HG03520 (cell line): ENCODE results near the gene BAHCC1.

ENCODE experiments used
- ATAC-seq: cut with Tn5 transposase; IDR thresholded peaks from one replicate; pipeline ENCODE4 v1.9.1; 2021; ENCODE audit warnings: mild to moderate bottlenecking, moderate library complexity; ENCODE audit not compliant: unreplicated experiment

The BAHCC1 gene

DNA sequence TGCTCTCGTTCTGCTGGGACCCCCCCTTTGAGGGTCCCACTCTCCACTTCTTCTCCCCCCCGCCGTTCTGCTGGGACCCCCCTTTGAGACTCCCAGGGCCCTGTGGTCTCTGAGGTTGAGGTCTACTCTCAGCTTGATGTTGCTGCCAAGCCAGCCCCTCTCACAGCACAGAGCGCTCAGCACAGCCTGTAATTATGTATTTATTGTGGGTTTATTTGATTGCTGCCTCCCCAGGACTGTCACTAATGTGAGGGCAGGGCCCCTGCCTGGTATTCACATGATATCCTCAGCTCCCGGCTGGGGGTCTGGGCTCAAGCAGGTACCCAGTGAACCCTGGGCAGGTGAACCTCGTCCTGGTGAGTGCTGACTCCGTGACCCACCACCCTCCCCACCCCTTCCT lies 81.9 kb downstream of the BAHCC1 start:
- no peak for ATAC-seq

DNA sequence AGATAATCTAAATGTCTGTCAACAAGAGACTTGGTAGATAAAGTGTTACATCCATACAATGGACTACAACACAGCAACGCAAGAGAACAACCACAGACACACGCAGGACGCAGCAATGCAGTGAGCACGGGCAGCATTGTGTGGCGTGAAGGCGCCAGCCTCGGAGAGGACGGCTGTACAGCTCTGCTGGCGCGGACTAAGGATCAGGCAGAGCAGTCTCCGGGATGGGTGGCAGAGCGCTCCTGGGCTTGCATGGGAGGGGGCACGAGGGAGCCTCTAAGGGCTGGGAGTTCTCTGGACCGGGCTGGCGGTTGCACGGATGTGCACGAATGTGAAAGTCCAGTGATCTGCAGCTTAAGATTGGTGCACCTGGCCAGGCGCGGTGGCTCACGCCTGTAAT lies 82.9 kb downstream of the BAHCC1 start:
- no peak for ATAC-seq

DNA sequence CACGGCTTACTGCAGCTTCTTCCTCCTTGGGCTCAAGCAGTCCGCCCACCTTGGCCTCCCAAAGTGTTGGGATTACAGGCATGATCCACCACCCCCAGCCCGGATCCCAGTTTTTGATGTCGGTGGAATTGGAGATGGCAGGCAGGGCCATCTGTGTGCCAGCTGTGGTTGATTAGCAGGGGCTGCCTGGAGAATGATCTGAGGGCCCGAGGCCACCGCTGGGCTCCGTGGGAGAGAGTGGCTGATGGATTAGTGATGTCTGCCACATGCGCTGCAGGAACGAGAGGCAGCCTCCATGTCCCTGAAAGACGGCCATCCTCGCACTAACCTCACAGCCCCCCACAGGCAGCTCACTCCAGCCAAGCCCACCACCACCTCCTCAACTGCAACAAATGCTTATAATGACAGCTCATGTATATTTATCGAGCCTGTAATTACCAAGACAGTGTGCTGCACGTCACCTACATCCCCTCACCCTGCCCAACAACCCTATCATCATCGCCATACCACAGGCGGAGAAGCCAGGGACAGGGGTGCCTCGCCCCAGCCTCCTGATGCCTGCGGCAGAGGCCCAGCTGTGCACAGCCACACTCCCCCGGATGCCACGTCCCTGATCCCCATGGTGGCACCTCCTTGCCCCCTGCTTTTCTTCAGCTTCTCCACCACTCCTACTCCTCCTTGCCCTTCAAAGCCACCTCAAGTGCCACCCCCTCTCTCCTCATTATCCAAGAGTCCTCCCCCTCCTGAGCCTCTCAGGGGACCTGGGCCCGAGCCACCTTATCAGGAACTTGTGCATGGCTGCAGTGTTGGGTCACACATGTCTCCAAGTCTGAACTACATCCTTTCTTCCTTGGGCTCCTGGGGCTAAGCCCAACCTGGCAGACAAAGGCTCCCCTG lies 84.2 kb downstream of the BAHCC1 start:
- ATAC-seq: no peak

DNA sequence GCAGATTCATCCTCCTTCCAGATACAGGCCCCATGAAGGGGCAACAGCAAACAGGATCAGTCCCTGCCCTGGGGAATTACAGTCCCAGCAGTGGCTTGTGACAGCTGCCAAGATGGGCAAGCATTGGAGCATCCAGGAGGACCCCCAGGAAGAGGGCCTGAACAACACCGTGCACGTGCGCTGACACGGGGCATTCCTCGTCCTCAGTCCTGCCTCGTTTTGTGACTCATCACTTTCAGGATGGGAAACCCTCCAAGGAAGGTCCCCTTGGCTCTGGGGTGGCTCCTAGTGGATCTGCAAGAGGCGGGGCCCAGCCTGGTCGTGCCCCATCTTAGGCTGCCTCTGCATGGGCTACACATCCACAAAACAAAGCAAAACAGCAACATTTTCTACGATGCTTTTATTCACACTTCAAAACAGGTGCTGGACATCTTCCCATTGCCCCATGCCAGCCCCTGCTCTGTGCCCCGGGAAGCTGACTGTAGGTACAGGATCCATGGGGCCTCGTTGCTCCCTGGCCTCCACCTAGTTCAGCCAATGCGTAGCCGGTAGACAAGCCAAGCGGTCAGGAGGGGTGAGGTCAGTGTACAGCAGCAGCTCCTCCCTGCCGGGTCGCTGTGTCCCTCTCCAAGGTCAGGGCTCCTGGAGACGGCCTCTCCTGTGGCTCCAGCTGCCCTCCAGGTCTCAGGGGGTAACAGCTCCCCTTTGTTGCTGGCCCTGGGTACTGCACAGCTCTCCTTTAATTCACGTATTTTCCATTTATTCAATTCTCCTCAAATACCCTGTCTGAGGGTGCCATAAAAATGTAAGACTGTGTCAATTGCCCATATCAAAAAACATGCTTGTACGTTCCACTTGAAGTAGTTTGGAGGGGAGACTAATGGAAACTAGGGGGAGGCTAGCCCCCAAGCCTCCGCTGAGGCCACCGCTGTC lies 85.1 kb downstream of the BAHCC1 start:
- no peak for ATAC-seq

DNA sequence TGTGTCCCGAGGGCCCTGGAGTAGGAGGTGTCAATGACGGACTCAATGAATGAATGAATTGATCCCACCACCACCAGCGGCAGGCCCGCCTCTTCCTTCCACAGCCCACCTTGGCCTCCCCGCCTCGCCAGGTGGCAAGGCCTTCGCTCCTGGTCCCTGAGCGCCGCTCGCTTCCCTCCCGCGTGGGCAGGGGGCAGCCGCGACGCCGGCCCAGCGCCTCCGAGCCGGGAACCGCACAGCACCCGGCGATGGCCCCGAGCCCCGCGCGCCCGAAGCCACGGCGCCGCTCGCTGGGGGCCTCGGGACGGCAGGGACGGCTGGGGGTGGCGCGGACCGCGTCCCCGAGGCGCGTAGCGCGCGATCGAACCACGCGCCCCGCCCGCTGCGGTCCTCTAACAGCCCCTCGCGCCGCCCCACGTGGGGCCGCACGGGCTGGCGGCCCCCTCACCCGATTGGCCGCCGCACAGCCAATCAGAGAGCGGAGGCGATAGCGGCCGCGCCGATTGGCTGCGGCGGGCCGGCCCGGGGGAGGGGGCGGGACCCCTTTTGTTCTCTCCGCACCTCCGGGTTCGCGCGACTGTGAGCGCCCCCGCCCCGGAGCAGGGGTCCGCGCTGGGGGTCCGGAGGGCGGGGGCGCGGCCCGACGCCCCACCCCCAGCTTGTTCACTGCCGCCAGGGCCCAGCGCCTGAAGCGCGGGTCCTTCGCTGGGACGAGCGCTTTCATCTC lies 86.0 kb downstream of the BAHCC1 start:
- no peak for ATAC-seq

DNA sequence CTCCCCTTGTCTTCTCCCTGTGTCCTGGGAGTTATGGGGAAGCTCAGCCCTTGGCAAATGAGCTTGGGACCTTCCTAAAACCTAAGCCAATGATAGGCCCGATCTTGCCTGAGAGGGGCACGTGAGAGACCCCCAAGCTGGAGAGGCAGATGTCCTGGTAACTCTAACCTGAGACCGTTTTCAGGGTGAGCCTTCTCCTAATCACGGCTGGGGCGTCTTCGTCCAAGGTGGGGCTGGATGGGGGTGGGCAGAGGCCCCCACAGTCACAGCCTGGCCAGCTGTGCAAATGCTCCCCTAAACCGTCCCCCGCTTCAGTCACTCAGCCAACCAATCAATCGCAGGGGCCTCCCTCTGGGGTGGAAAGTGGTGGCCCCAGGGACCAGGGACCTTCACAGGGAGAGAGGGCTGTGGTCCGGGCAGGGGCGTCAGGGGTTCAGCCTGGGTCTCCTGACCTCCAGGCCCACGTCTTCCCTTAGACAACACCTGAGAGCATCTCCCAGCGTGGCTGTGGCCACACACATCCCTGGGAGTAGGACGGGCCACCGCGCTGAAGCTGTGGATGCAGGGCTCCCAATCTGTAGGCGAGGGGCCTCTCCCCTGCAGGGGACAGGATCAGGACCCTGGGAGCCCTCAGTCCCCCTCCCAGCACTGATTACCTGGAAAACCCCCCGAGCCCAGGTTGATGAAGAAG lies 86.7 kb downstream of the BAHCC1 start:
- no peak for ATAC-seq

DNA sequence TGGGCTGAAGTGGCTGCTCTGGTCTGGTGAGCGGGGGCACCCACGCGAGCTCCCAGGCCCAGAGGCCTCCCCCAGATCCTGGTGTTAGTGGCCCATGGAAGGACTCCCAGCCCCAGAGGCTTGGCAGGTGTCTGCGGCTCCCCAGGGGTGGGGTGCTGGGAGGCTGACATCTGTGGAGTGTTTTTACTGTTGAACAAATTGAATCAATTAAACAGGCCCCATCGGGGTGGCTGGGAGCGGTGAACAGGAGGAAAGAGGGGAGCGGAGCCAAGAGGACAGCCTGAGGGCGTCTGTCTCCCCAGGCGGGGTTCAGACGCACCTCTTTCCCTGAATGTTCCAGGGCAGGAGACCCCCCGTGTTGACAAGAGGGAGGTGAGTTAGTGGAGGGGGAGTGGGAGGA lies 87.4 kb downstream of the BAHCC1 start:
- ATAC-seq: no peak

DNA sequence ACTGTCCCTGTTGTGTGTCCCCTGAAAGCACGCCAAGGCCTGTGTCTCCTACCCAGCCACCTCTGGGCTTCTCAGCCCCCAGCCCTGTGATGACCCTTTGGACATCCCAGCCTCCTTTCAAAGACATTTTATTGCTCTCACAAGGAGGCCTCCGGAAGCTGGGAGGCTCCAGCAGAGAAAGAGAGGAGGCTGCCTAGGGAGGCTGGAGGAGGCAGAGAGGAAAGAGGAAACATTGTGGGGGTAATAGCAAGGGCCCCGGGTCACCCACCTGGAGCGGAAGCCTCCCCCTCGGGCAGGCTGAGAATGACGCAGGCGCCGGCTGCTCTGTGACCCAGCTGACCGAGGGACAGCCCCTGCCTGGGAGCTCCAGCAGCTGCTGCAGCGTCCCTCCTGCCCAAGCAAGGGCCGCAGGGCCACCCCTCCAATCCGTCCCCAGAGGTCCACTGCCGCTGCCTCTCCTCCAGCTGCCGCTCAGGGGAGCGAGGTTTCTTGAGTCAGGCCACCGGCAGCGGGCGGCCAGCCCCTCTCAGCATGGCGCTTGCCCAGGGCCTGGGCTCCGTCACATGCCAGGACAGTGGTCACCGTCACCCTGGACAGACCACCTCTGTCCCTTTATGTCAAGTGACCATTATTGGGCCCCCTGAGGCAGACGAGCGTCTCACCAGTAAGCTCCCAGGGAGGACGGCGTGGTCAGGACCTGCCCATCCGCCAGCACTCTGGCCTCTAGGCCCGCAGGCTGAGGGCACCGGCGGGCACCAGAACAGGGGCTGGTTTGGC lies 88.0 kb downstream of the BAHCC1 start:
- ATAC-seq: no peak

DNA sequence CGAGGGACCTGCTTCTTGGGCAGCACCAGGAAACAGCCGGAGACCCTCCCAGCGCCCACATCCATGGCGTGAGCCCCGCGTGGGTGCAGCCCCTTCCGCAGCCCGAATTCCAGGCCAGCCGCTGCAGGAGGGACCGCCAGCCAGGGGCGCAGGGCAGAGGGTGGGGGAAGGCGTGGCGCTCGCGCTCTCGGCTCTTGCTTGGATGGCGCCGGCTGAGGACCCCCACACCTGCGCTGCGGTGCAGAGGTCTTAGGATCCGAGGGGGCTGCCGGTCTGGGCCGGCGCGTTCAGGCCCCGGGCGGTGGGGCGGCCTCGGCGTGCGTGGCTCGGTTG lies 88.6 kb downstream of the BAHCC1 start:
- ATAC-seq: no peak

DNA sequence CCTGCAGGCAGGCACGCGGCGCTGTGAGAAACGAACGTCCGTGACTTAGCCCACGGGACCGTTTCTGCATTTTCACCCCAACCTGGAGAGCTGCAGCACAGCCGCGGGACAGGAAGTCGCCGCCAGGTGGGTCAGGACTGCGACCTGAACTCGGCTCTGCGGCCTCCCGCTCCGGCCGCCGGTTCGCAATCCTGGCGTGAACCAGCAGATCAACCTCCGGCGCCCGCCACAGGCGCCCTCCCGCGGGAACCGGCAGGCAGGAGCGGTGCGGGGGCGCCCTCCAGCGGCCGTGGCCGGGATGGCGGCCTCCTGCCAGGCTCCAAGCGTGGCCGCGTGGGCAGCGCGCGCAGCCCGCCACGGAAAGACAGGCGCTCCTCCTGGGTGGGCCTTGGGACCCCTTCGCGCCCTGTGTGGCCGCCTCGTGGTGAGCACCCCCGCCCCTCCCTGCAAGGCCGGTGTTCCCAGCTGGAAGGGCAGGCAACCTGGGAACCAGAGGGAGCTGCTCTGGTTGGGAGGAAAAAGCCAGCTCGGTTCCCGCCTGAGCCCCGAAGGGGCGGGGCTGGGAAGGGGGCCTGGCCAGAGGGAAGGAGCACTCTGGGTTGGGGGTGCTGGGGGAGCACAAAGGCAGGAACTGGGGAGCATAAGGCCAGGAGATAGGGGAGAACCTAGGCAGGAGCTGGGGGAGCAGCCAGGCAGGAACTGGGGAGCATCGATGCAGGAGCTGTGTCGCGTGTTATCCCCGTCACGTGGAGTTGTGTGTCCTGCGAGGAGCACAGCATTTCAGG lies 89.1 kb downstream of the BAHCC1 start:
- ATAC-seq: peak; percentile 65

DNA sequence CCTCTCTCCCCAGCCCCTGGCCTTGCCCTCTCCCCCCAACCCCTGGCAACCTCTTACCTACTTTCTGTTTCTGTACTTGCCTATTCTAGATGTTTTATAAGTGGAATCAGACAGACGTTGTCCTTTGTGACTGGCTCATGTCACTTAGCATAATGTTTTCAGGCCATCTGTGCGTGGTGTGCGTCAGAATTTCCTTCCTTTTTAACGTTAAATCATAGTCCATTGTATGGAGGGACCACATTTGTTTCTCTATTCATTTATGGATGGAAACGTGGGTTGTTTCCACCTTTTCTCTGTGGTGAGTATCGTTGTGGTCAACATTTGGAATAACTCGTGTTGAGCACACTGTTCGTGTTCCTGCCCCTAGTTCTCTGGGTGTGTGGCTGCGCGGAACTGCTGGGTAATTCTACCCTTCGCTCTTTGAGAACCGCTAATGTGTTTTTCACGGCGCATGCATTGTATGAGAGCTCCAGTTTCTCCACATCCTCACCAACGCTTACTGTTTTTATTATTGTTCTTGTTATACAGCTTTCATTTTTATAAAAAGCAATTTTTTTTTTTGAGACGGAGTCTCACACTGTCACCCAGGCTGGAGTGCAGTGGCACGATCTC lies 91.0 kb downstream of the BAHCC1 start:
- ATAC-seq: no peak

DNA sequence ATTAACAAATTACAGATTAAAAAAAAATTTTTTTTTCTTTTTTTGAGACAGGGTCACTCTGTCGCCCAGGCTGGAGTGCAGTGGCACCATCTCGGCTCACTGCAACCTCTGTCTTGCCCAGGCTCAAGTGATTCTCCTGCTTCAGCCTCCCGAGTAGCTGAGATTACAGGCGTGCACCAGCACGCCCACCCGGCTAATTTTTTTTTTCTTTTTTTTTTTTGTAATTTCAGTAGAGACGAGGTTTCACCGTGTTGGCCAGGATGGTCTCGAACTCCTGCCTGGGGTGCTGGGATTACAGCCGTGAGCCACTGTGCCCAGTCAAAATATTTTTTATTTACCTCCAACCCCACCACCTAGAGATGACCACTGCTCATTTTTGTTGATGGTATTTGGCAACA lies 91.8 kb downstream of the BAHCC1 start:
- no peak for ATAC-seq

DNA sequence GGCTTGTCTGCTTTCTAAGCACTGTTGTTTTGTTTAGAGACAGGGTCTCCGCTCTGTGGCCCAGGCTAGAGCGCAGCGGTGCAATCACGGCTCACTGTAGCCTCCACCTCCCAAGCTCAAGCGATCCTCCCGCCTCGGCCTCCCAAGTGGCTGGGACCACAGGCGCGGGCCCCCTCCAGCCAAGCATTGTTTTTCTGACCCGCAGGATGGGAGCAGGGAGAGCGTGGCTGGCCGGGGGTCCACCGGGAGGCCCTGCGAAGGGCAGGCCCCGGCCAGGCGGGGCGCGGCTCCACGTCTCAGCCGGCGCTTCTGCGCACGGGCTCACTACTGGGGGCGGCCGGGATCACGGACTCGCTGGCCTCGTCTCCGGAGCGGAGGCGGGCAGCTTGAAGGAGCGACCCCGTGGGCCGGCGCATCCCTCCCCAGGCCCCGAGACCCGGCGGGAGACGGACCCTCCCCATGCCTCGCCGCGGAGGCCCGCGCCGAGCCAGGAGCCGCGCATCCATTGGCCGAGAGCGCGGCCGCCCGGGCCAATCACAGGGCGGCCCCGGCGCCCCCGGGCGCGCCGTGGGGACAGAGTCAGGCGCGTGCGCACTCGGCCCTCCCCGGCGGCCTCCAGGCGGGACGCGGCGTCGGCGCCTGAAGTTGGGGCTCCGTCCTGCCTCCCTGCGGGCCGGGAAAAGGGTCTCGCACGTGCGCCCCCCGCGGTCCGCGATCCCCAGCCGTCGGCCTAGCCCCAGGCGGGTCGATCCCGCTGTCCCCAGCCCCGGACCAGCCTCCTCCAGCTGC lies 92.4 kb downstream of the BAHCC1 start:
- ATAC-seq: peak; percentile 35

DNA sequence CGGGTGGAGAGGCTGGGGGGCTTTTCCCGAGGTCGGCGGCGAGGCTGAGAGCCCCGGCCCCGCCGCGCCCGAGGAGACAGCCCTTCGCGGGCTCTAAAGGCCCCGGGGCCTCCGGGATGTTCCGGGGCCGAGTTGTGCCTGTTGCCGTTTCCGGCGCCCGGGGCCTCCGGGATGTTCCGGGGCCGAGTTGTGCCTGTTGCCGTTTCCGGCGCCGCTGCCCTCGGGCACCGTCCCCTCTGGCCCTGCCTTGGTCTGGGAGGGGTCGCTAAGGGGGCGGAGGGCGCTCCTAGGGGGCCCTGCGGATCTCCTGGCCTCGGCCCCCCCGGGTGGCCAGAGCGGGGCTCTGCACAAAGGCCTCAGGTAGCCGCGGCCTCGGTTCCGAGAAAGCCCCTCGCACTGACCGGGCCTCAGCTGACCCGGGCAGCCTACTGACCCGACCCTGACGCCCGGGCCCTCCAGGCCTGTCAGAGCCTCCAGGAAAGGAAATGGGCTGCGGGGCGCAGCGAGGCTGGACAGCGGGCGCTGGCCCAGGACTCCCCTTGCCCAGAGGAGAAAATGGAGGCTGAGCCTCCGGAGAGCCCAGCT lies 93.1 kb downstream of the BAHCC1 start:
- ATAC-seq: no peak

DNA sequence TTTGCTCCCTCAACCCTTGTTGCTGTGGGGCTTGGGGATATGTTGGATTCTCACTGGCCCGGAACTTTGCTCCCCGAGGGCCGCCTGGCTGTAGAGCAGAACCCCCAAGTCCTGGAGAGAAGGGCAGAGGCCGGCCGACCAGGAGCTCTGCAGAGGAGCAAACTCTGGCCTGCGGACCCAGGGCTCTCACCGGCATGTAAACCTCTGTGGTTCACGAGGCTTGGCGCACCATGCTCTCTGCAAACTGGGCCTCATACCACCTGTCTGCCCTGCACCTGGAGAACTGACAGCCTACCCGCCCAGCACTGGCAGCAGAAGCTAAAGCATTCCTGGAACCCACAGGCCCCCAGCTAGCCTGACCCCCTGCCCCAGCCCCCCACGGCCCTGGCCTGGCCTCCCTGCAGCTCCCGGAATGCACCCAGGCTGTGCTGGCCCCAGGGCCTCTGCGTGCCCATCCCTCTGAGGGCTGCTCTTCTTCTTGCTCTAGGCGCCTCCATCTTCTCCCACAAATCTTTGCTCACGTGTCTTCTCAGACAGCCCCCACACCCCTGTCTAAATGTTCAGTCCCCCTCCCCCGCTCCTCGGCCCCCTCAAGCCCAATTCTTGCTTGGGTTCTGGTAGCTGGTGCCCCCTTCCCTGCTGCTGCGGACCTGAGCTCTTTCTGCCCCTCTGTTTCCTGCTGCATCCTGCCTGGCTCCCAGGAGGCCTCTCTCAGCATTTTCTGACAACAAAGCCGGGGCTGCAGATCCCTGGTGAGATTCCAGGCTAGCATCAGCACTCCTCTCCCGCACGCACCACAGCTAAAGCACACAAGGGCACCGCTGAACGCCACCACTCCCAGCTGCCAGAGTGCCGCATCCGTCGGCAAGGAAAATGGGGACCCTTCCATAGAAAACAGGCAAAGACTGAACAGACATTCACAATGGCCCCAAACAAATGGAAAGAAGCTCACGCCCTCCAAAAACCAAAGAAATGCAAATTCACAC lies 94.0 kb downstream of the BAHCC1 start:
- no peak for ATAC-seq
